Measurements from ENCODE around the gene KISS1. TPM values are rescaled to one million over a fixed set of nuclear protein-coding genes. Genes with fewer than 3 reads are reported as not detected.

Gene KISS1
- total and polyA plus RNA-seq, 2 donors: 0.90 to 4.3 TPM

DNA sequence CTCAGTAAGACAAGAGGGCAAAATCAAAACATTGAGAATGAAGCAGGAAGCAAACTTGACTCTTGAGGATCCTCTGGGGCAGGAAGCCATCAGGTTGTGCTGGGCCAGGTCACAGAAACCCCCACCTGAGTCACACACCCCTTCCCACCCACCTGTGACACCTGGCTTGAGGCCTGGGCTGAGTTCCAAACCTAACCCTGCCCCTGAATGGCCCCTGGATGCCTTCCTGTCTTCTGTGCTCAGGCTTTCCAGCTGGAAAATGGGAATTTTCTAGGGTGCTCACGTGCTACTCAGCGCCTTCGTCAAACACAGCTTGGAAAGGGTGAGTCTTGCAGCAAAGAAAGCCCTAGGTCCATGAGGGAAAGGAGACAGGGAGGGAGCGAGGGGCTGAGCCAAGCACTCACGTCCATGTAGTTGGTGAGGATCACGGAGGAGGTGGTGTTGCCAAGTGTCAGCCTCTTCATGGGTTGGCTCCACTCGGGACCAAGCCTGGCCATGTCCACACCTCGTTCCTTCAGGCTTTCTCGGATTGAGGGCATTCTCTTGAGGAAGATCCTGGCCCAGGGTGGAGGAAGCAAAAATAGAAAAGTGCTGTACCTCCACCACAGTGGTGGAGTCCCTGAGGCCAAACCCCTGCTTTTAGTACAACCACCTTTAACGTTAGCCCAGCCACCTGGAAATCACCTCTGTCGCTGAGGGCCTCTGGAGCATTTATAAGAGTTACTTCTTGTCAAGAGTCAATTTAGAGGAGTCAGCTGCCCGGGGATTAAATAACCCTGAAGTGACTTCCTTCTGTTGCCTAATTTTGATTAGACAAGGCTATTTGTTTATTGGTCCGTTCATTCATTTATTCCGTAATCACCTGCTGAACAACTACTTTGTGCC lies 34.4 kb downstream of the KISS1 start:
- H3K27me3 ChIP-seq (ENCODE audit: control insufficient read depth in 2 of 2, insufficient read depth in 1 of 2, low read length in 1 of 2): no peaks in the 10 kb centered on the region
- no peaks in the 10 kb centered on the region for H3K9me3 ChIP-seq (ENCODE audit: control insufficient read depth in 2 of 2, insufficient read depth in 1 of 2, low read length in 1 of 2)
- H3K4me3 ChIP-seq (ENCODE audit: low read length in 2 of 2): no peak overlapping the region
- no peaks in the 10 kb centered on the region for H3K36me3 ChIP-seq (ENCODE audit: control insufficient read depth in 2 of 2, insufficient read depth in 2 of 2, low read length in 1 of 2)
- 87% methylated on average over 14 of the region's 14 CpGs for WGBS
- no peak overlapping the region for H3K27ac ChIP-seq (ENCODE audit: low read depth in 1 of 2, low read length in 1 of 2)
- H3K4me1 ChIP-seq (ENCODE audit: control insufficient read depth in 2 of 2, insufficient read depth in 2 of 2, low read length in 2 of 2): no peaks in the 10 kb centered on the region
- DNase-seq (ENCODE audit: low read depth in 6 of 9, low spot score in 9 of 9): no peak

DNA sequence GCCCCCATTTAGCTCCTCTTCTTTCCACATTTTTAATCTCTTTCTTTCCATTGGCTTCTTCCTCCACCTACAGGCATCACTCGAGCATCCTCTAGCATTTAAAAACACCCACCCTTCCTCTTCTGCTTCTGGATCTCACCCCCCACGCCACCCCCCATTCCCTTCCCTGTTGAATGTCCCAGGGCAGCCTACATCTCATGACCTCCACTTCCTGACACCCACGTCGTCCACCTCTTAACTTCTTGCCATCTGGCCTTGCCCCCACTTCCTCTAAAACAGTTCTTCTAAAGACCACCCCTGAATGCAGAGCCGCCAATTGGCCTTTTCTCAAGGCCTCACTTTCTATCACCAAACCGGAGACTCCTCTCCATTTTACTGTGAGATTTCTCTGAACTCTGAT lies 38.3 kb downstream of the KISS1 start:
- no peak for DNase-seq (ENCODE audit: low read depth in 6 of 9, low spot score in 9 of 9)
- Histone ChIP-seq H3K4me3 (ENCODE audit: low read length in 2 of 2) (no peak overlapping the region), H3K27ac (ENCODE audit: low read depth in 1 of 2, low read length in 1 of 2) (no peak overlapping the region), H3K27me3 (ENCODE audit: control insufficient read depth in 2 of 2, insufficient read depth in 1 of 2, low read length in 1 of 2) (peaks cover 0 to 16% of the 10 kb centered on the region in 2 donors), H3K36me3 (ENCODE audit: control insufficient read depth in 2 of 2, insufficient read depth in 2 of 2, low read length in 1 of 2) (no peaks in the 10 kb centered on the region), H3K9me3 (ENCODE audit: control insufficient read depth in 2 of 2, insufficient read depth in 1 of 2, low read length in 1 of 2) (no peaks in the 10 kb centered on the region), H3K4me1 (ENCODE audit: control insufficient read depth in 2 of 2, insufficient read depth in 2 of 2, low read length in 2 of 2) (no peaks in the 10 kb centered on the region)
- WGBS: 67% methylated on average over 6 of the region's 6 CpGs

DNA sequence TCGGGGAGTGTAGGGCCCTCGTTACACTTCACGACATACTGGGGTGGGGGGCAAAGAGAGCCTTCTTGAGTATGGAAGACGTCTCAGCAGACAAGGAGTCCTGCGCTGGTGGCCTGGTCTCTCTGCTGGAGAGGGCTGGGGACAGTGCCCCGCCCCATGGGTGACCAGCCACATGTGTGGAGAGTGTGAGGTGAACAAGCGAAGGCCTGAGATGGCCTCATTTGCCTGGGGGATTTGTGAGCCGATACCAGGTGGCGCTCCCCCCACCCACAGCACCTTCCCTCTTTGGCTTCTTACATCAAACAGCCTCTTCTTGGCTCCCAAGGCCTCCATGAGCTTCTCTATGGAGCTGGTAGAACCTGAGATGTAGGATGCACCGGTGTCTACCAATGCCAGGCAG lies 40.4 kb downstream of the KISS1 start:
- H3K4me3 ChIP-seq (ENCODE audit: low read length in 2 of 2): no peak overlapping the region
- H3K4me1 ChIP-seq (ENCODE audit: control insufficient read depth in 2 of 2, insufficient read depth in 2 of 2, low read length in 2 of 2): peaks cover 2 to 8% of the 10 kb centered on the region in 2 donors
- no peaks in the 10 kb centered on the region for H3K9me3 ChIP-seq (ENCODE audit: control insufficient read depth in 2 of 2, insufficient read depth in 1 of 2, low read length in 1 of 2)
- H3K36me3 ChIP-seq (ENCODE audit: control insufficient read depth in 2 of 2, insufficient read depth in 2 of 2, low read length in 1 of 2): no peaks in the 10 kb centered on the region
- DNase-seq (ENCODE audit: low read depth in 6 of 9, low spot score in 9 of 9): no peak
- H3K27ac ChIP-seq (ENCODE audit: low read depth in 1 of 2, low read length in 1 of 2): no peak overlapping the region
- WGBS: 91% methylated on average over 10 of the region's 10 CpGs
- H3K27me3 ChIP-seq (ENCODE audit: control insufficient read depth in 2 of 2, insufficient read depth in 1 of 2, low read length in 1 of 2): peaks cover 7 to 35% of the 10 kb centered on the region in 2 donors

DNA sequence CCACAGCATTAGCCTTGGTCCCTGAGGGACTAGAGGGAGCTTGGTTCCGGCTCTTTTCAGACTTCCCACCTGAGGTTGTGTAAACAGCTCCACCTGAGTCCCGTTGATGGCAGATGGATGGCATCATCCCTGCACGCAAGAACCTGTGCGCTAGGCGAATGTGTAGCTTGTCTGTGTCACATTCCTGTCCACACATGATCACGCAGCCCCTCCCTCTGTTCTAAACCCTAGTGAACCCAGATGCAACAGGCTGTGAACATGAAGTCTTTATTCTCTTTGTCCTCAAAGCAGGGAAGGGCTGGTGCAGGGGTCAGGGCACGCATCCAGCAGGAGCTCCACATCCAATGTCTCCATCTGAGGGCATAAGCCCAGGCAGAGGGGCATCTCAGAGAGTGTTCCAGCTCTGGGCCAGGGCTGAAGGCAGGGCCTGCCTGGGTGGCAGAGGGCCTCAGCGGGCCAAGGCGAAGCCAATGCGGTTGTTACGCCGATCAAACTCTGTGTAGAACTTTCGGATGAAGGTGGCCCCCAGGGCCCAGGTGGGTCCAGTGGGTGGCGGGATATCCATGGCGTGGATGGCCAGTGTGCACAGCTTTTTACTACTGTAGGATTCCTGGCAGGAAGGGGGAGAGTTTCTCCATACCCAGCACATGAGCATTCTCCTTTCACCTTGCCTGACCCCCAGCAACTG lies 41.6 kb downstream of the KISS1 start:
- peaks cover 2 to 11% of the 10 kb centered on the region in 2 donors for H3K4me1 ChIP-seq (ENCODE audit: control insufficient read depth in 2 of 2, insufficient read depth in 2 of 2, low read length in 2 of 2)
- DNase-seq (ENCODE audit: low read depth in 6 of 9, low spot score in 9 of 9): no peak
- H3K9me3 ChIP-seq (ENCODE audit: control insufficient read depth in 2 of 2, insufficient read depth in 1 of 2, low read length in 1 of 2): no peaks in the 10 kb centered on the region
- H3K4me3 ChIP-seq (ENCODE audit: low read length in 2 of 2): no peak overlapping the region
- H3K27me3 ChIP-seq (ENCODE audit: control insufficient read depth in 2 of 2, insufficient read depth in 1 of 2, low read length in 1 of 2): peaks cover 9 to 46% of the 10 kb centered on the region in 2 donors
- no peak overlapping the region for H3K27ac ChIP-seq (ENCODE audit: low read depth in 1 of 2, low read length in 1 of 2)
- no peaks in the 10 kb centered on the region for H3K36me3 ChIP-seq (ENCODE audit: control insufficient read depth in 2 of 2, insufficient read depth in 2 of 2, low read length in 1 of 2)
- 94% methylated on average over 15 of the region's 15 CpGs for WGBS

DNA sequence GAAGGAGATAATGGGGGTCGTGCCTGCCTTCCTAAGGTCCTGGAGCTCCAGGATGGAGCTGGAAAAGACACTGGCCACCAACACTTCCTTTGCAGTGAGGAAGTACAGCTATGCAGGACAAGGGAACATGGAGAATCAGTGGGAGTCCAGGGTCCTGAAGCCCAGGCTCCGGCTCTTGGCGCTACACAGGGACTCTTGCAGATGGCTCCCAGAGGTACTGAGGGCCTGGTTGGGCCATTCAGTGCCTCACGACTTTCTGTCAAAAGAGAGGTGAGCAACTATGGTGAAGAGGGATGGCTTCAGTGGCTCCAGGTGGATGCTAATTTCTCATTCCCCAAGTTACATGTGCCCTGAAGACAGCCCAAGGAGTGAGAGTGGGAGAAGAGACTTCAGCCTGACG lies 42.6 kb downstream of the KISS1 start:
- Histone ChIP-seq H3K27ac (ENCODE audit: low read depth in 1 of 2, low read length in 1 of 2) (no peak overlapping the region), H3K9me3 (ENCODE audit: control insufficient read depth in 2 of 2, insufficient read depth in 1 of 2, low read length in 1 of 2) (no peaks in the 10 kb centered on the region), H3K4me1 (ENCODE audit: control insufficient read depth in 2 of 2, insufficient read depth in 2 of 2, low read length in 2 of 2) (peaks cover 2 to 11% of the 10 kb centered on the region in 2 donors), H3K27me3 (ENCODE audit: control insufficient read depth in 2 of 2, insufficient read depth in 1 of 2, low read length in 1 of 2) (peaks cover 11 to 55% of the 10 kb centered on the region in 2 donors), H3K36me3 (ENCODE audit: control insufficient read depth in 2 of 2, insufficient read depth in 2 of 2, low read length in 1 of 2) (no peaks in the 10 kb centered on the region), H3K4me3 (ENCODE audit: low read length in 2 of 2) (no peak overlapping the region)
- no peak for DNase-seq (ENCODE audit: low read depth in 6 of 9, low spot score in 9 of 9)
- 97% methylated on average over 5 of the region's 5 CpGs for WGBS

DNA sequence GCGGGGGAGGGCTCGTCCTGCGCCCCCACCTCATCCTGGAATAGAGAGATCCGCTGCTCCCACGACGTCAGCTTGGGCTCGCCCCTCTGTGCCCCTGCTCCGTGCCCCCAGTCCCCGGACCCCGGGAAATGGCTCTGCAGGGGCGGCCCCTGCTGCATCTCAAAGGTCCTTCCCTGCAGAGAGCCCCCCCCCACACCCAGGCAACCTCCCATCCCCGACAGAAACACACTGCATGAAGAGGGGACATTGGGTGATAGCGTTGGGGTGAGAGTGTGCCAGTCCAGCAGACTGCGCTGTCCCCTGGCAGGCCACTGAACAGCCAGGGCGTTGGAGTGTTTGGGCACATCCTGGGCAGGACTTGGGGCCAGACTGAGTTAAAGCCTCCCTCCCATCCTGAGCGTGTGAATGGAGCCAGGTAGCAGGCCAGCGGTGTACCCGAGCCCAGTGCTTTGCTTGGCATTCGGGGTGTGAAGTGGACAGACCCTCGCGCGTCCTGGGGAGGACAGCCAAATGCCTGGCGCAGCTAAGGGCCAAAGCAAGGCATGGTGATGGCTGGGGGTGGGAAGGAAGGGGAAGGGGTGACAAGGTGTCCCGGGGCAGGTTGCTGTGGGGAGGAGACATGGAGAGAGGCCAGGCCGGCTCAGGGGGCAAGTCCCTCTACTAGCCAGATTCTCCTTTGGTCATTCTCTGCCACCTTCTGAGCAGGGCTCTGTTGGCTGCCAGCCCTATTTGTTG lies 43.8 kb downstream of the KISS1 start:
- H3K27ac ChIP-seq (ENCODE audit: low read depth in 1 of 2, low read length in 1 of 2): no peak overlapping the region
- no peaks in the 10 kb centered on the region for H3K36me3 ChIP-seq (ENCODE audit: control insufficient read depth in 2 of 2, insufficient read depth in 2 of 2, low read length in 1 of 2)
- peaks cover 2 to 11% of the 10 kb centered on the region in 2 donors for H3K4me1 ChIP-seq (ENCODE audit: control insufficient read depth in 2 of 2, insufficient read depth in 2 of 2, low read length in 2 of 2)
- H3K27me3 ChIP-seq (ENCODE audit: control insufficient read depth in 2 of 2, insufficient read depth in 1 of 2, low read length in 1 of 2): peaks cover 11 to 55% of the 10 kb centered on the region in 2 donors
- DNase-seq (ENCODE audit: low read depth in 6 of 9, low spot score in 9 of 9): no peak
- WGBS: 40% methylated on average over 25 of the region's 25 CpGs
- peak overlapping the region; percentile 38 to 61 for H3K4me3 ChIP-seq (ENCODE audit: low read length in 2 of 2)
- no peaks in the 10 kb centered on the region for H3K9me3 ChIP-seq (ENCODE audit: control insufficient read depth in 2 of 2, insufficient read depth in 1 of 2, low read length in 1 of 2)

DNA sequence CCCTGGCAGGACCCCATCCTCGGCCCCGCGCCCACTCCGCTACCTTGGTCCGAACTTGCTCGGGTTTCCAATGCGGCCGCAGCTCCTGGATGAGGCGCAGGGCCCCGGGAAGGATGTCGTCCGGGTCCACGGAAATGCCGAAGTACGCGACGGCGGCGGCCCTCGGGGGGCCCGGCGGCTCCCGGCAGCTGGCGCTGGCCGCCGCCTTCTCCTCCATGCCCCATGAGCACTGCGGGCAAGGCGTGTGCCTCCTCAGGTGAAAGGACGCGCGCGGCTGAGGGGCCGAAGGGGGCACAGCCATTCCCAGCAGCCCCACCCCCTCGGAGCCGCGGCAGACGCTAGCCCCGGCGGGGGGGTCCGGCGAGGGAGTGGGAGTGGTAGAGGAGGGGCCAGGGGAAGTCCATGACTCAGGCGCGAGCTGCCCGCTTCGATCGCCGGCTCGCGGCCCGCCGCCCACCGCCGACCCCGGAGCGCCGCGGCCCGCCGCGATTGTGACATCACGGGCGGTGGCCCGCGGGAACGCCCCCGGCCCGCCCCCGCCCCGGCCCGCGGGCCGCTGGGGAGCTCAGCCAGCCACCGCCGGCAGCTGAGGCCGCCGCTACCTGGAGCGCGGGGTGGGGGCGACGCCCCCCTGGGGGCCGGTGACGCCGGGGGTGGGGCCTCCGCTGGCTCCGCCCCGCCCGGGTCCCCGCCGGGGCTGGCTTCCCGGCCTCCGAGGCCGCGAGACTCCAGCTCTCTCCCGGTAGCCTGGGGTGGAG lies 44.6 kb downstream of the KISS1 start, which contains the start of gene ETNK2:
TSS of gene ETNK2 (minus strand) at position 493 of the 758 bp plus-strand sequence. CDS start at position 301, 192 bp downstream.
- peak in 5 of 9 donors; percentile 27 to 68 (median 54) for DNase-seq (ENCODE audit: low read depth in 6 of 9, low spot score in 9 of 9)
- H3K4me3 ChIP-seq (ENCODE audit: low read length in 2 of 2): peak within 1 kb of the TSS; percentile 42 to 61
- H3K27me3 ChIP-seq (ENCODE audit: control insufficient read depth in 2 of 2, insufficient read depth in 1 of 2, low read length in 1 of 2): peaks cover 11 to 55% of the 10 kb centered on the region in 2 donors
- H3K36me3 ChIP-seq (ENCODE audit: control insufficient read depth in 2 of 2, insufficient read depth in 2 of 2, low read length in 1 of 2): no peaks in the 10 kb centered on the region
- peaks cover 2 to 11% of the 10 kb centered on the region in 2 donors for H3K4me1 ChIP-seq (ENCODE audit: control insufficient read depth in 2 of 2, insufficient read depth in 2 of 2, low read length in 2 of 2)
- no peaks in the 10 kb centered on the region for H3K9me3 ChIP-seq (ENCODE audit: control insufficient read depth in 2 of 2, insufficient read depth in 1 of 2, low read length in 1 of 2)
- H3K27ac ChIP-seq (ENCODE audit: low read depth in 1 of 2, low read length in 1 of 2): peak within 1 kb of the TSS in 1 of 2 donors; percentile 46
- 1% methylated on average over 94 of the region's 94 CpGs for WGBS

DNA sequence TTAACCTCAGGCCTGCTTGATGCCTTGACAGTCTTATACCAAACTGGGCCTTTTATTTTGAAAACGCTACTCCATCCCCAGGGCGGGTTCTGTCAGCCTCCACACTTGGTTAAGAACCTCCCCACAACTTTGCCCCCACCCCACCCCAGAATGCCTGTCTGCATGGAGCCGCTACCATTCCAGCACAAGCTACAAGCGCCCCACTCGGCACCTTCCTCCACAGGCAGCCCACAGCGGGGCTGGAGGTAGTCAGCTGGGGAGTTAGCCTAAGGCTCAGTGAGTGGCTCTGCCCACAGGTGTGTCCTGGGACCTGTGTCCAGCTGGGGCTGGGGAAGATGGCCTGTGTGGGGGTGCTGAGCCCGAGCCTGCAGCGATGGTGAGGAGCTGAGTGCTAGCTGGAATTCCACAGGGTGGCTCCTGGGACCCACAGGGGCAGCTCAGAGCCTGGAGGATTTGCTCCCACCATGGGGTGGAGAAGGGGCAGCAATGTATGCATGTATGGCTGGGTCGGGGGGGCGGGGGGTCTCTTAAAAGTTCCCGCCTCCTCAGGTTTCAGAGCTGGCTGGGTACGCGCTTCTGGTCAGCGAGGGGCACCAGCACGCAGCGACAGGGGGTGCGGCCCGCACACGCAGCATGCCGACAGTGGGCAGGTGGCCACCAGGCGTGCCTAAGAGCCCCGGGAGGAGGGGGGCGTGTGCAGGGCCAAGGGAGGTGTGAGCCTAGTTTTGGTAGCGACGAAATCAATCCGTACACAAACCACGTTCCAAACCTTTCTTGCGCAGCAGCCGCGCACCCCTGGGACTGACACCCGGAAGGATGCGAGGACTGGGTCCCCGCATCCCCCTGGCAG lies 45.4 kb downstream of the KISS1 start:
- peak in 1 of 9 donors; percentile 10 for DNase-seq (ENCODE audit: low read depth in 6 of 9, low spot score in 9 of 9)
- H3K27ac ChIP-seq (ENCODE audit: low read depth in 1 of 2, low read length in 1 of 2): no peak overlapping the region

More for the DNA sequence above, 45.4 kb downstream of the KISS1 start:
- Histone ChIP-seq H3K36me3 (ENCODE audit: control insufficient read depth in 2 of 2, insufficient read depth in 2 of 2, low read length in 1 of 2) (no peaks in the 10 kb centered on the region), H3K4me3 (ENCODE audit: low read length in 2 of 2) (peak overlapping the region; percentile 42 to 61), H3K9me3 (ENCODE audit: control insufficient read depth in 2 of 2, insufficient read depth in 1 of 2, low read length in 1 of 2) (no peaks in the 10 kb centered on the region), H3K27me3 (ENCODE audit: control insufficient read depth in 2 of 2, insufficient read depth in 1 of 2, low read length in 1 of 2) (peaks cover 11 to 55% of the 10 kb centered on the region in 2 donors), H3K4me1 (ENCODE audit: control insufficient read depth in 2 of 2, insufficient read depth in 2 of 2, low read length in 2 of 2) (peaks cover 2 to 11% of the 10 kb centered on the region in 2 donors)
- WGBS: 52% methylated on average over 33 of the region's 33 CpGs

Measured in thymus (tissue), 11 donors.